ENCODE data around the gene DPP10. TPM values are rescaled to one million over a fixed set of nuclear protein-coding genes. Genes with fewer than 3 reads are reported as not detected.

DPP10 gene
- total RNA-seq, 1 donor from 2014 or later: 1.1 TPM

GRCh38 chr2:115297056-115297455 lies 854.6 kb downstream of the DPP10 start:
- no peak overlapping the region for H3K4me2 ChIP-seq (ENCODE audit: low read length)
- no peak for TF ChIP-seq EZH2 (IDR thresholded peaks at IDR 0.05; ENCODE audit: insufficient read depth, low read length)
- TF ChIP-seq, protein P1, sequence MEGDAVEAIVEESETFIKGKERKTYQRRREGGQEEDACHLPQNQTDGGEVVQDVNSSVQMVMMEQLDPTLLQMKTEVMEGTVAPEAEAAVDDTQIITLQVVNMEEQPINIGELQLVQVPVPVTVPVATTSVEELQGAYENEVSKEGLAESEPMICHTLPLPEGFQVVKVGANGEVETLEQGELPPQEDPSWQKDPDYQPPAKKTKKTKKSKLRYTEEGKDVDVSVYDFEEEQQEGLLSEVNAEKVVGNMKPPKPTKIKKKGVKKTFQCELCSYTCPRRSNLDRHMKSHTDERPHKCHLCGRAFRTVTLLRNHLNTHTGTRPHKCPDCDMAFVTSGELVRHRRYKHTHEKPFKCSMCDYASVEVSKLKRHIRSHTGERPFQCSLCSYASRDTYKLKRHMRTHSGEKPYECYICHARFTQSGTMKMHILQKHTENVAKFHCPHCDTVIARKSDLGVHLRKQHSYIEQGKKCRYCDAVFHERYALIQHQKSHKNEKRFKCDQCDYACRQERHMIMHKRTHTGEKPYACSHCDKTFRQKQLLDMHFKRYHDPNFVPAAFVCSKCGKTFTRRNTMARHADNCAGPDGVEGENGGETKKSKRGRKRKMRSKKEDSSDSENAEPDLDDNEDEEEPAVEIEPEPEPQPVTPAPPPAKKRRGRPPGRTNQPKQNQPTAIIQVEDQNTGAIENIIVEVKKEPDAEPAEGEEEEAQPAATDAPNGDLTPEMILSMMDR (IDR thresholded peaks at IDR 0.05; ENCODE audit: insufficient read depth, low read depth, low read length): no peak
- no peaks in the 10 kb centered on the region for H3K27me3 ChIP-seq (ENCODE audit: insufficient read depth, low read length)
- H3K4me3 ChIP-seq (ENCODE audit: insufficient read depth, low read depth, low read length): no peak overlapping the region
- no peak overlapping the region for H3K27ac Mint-ChIP-seq (ENCODE audit: unreplicated experiment)
- no peak overlapping the region for H3K9ac ChIP-seq (ENCODE audit: low read length)
- H3K4me1 Mint-ChIP-seq (ENCODE audit: low read depth, unreplicated experiment): peaks cover 10% of the 10 kb centered on the region
- H3K9me3 ChIP-seq (ENCODE audit: insufficient read depth, low read depth, low read length): peaks cover 3% of the 10 kb centered on the region
- H3K36me3 ChIP-seq (ENCODE audit: insufficient read depth, low read length): no peaks in the 10 kb centered on the region
- no peak overlapping the region for H3K4me3 Mint-ChIP-seq (ENCODE audit: unreplicated experiment)
- no peaks in the 10 kb centered on the region for H3K27me3 Mint-ChIP-seq (ENCODE audit: low read depth, unreplicated experiment)
- no peaks in the 10 kb centered on the region for H3K36me3 Mint-ChIP-seq (ENCODE audit: low read depth, unreplicated experiment)
- FAIRE-seq (no peak), DNase-seq (ENCODE audit: low read depth) (no peak)
- H3K79me2 ChIP-seq (ENCODE audit: insufficient read depth, low read length): no peaks in the 10 kb centered on the region
- no peaks in the 10 kb centered on the region for H3K9me3 Mint-ChIP-seq (ENCODE audit: unreplicated experiment)
- no peak overlapping the region for H3K27ac ChIP-seq (ENCODE audit: low read depth, low read length)
- H2AFZ ChIP-seq (ENCODE audit: low read depth, low read length): no peak overlapping the region
- H4K20me1 ChIP-seq (ENCODE audit: insufficient read depth, low read length): no peaks in the 10 kb centered on the region
- H3K4me1 ChIP-seq (ENCODE audit: insufficient read depth, low read length): no peaks in the 10 kb centered on the region

- no peaks in the 10 kb centered on the region for H3K4me1 ChIP-seq (ENCODE audit: insufficient read depth, low read length)
- no peak overlapping the region for H3K4me3 Mint-ChIP-seq (ENCODE audit: unreplicated experiment)
- no peaks in the 10 kb centered on the region for H3K36me3 Mint-ChIP-seq (ENCODE audit: low read depth, unreplicated experiment)
- H3K27ac Mint-ChIP-seq (ENCODE audit: unreplicated experiment): no peak overlapping the region
- no peaks in the 10 kb centered on the region for H3K27me3 Mint-ChIP-seq (ENCODE audit: low read depth, unreplicated experiment)
- no peak overlapping the region for H3K27ac ChIP-seq (ENCODE audit: low read depth, low read length)
- H2AFZ ChIP-seq (ENCODE audit: low read depth, low read length): no peak overlapping the region
- no peak overlapping the region for H3K4me2 ChIP-seq (ENCODE audit: low read length)
- no peak overlapping the region for H3K9ac ChIP-seq (ENCODE audit: low read length)
- H4K20me1 ChIP-seq (ENCODE audit: insufficient read depth, low read length): no peaks in the 10 kb centered on the region
- no peaks in the 10 kb centered on the region for H3K79me2 ChIP-seq (ENCODE audit: insufficient read depth, low read length)
- H3K27me3 ChIP-seq (ENCODE audit: insufficient read depth, low read length): no peaks in the 10 kb centered on the region
- peaks cover 8% of the 10 kb centered on the region for H3K4me1 Mint-ChIP-seq (ENCODE audit: low read depth, unreplicated experiment)
- H3K9me3 Mint-ChIP-seq (ENCODE audit: unreplicated experiment): no peaks in the 10 kb centered on the region
- peaks cover 4% of the 10 kb centered on the region for H3K9me3 ChIP-seq (ENCODE audit: insufficient read depth, low read depth, low read length)
- H3K4me3 ChIP-seq (ENCODE audit: insufficient read depth, low read depth, low read length): no peak overlapping the region
- TF ChIP-seq, protein P1 (IDR thresholded peaks at IDR 0.05; ENCODE audit: insufficient read depth, low read depth, low read length): no peak
- TF ChIP-seq EZH2 (IDR thresholded peaks at IDR 0.05; ENCODE audit: insufficient read depth, low read length): no peak
- DNase-seq (ENCODE audit: low read depth) (no peak), FAIRE-seq (no peak)
- H3K36me3 ChIP-seq (ENCODE audit: insufficient read depth, low read length): no peaks in the 10 kb centered on the region
Measured at GRCh38 chr2:115299199-115299598, 856.8 kb downstream of the DPP10 start.

- no peaks in the 10 kb centered on the region for H3K27me3 ChIP-seq (ENCODE audit: insufficient read depth, low read length)
- no peaks in the 10 kb centered on the region for H3K4me1 Mint-ChIP-seq (ENCODE audit: low read depth, unreplicated experiment)
- H3K9ac ChIP-seq (ENCODE audit: low read length): no peak overlapping the region
- H3K9me3 ChIP-seq (ENCODE audit: insufficient read depth, low read depth, low read length): peaks cover 4% of the 10 kb centered on the region
- H3K27me3 Mint-ChIP-seq (ENCODE audit: low read depth, unreplicated experiment): no peaks in the 10 kb centered on the region
- H2AFZ ChIP-seq (ENCODE audit: low read depth, low read length): no peak overlapping the region
- FAIRE-seq: no peak
- no peak overlapping the region for H3K4me3 ChIP-seq (ENCODE audit: insufficient read depth, low read depth, low read length)
- TF ChIP-seq, protein P1 (IDR thresholded peaks at IDR 0.05; ENCODE audit: insufficient read depth, low read depth, low read length): no peak
- no peak for TF ChIP-seq EZH2 (IDR thresholded peaks at IDR 0.05; ENCODE audit: insufficient read depth, low read length)
- H3K4me2 ChIP-seq (ENCODE audit: low read length): no peak overlapping the region
- no peaks in the 10 kb centered on the region for H4K20me1 ChIP-seq (ENCODE audit: insufficient read depth, low read length)
- H3K27ac ChIP-seq (ENCODE audit: low read depth, low read length): no peak overlapping the region
- H3K79me2 ChIP-seq (ENCODE audit: insufficient read depth, low read length): no peaks in the 10 kb centered on the region
- no peaks in the 10 kb centered on the region for H3K36me3 ChIP-seq (ENCODE audit: insufficient read depth, low read length)
- H3K36me3 Mint-ChIP-seq (ENCODE audit: low read depth, unreplicated experiment): no peaks in the 10 kb centered on the region
- no peak overlapping the region for H3K4me3 Mint-ChIP-seq (ENCODE audit: unreplicated experiment)
- no peaks in the 10 kb centered on the region for H3K4me1 ChIP-seq (ENCODE audit: insufficient read depth, low read length)
- no peak for DNase-seq (ENCODE audit: low read depth)
- H3K27ac Mint-ChIP-seq (ENCODE audit: unreplicated experiment): no peak overlapping the region
- H3K9me3 Mint-ChIP-seq (ENCODE audit: unreplicated experiment): no peaks in the 10 kb centered on the region
Measured at GRCh38 chr2:115305712-115306111, 863.3 kb downstream of the DPP10 start.
